Naive thymus-derived CD8-positive, alpha-beta T cell (primary cell): ENCODE data around the gene PAGE4. TPM values are rescaled to one million over a fixed set of nuclear protein-coding genes. Genes with fewer than 3 reads are reported as not detected.

ENCODE experiments used
- ATAC-seq, 2 donors: fragments of 150-1000 bp; cut with Tn5 transposase in 1 of 2; sonication (Bioruptor Pico), chemical (Tn5 transposase) in 1 of 2; 1 replicate in 1 of 2; 2 replicates in 1 of 2; pipeline ENCODE4 v1.10.0; 2021; ENCODE audit warnings: mild to moderate bottlenecking in 2 of 2, moderate library complexity in 2 of 2
- POLR2A ChIA-PET: fragments of 350-600 bp; sonication (Branson Sonifier 250); formaldehyde crosslinking; loops from one replicate; lab custom pipeline; 2021; ENCODE audit warnings: antibody characterized with exemption; lab: Charles Lee
- DNase-seq, 10 donors: peaks; one replicate each; pipeline versions ENCODE4 v3.0.0 to v3.0.0-alpha.2; 2020 to 2022
- H3K27ac Mint-ChIP-seq, 10 donors: one replicate each; pipeline ENCODE4 v1.8.0; 2020 to 2022; ENCODE audit warnings: mild to moderate bottlenecking in 10 of 10, mixed read lengths in 10 of 10, moderate library complexity in 4 of 10, inconsistent platforms in 1 of 10
- H3K27me3 Mint-ChIP-seq, 5 donors: one replicate each; pipeline ENCODE4 v1.8.0; 2021 to 2022; ENCODE audit warnings: mixed read lengths in 5 of 5
- H3K36me3 Mint-ChIP-seq, 3 donors: one replicate each; pipeline ENCODE4 v1.8.0; 2020 to 2022; ENCODE audit warnings: mixed read lengths in 3 of 3, mild to moderate bottlenecking in 2 of 3, inconsistent platforms in 1 of 3
- H3K4me1 Mint-ChIP-seq, 4 donors: one replicate each; pipeline ENCODE4 v1.8.0; 2021 to 2022; ENCODE audit warnings: mixed read lengths in 4 of 4
- H3K4me3 Mint-ChIP-seq, 10 donors: one replicate each; pipeline ENCODE4 v1.8.0; 2020 to 2022; ENCODE audit warnings: mild to moderate bottlenecking in 10 of 10, mixed read lengths in 10 of 10, moderate library complexity in 6 of 10, inconsistent platforms in 1 of 10
- H3K9me3 Mint-ChIP-seq, 9 donors: one replicate each; pipeline ENCODE4 v1.8.0; 2020 to 2022; ENCODE audit warnings: mixed read lengths in 9 of 9, mild to moderate bottlenecking in 3 of 9, inconsistent platforms in 1 of 9, moderate library complexity in 1 of 9
- polyA plus RNA-seq, 3 donors: library from polyadenylated mRNA; unstranded; fragments of 300-500 nt; fragmentation: Illumina TruSeq; gene quantifications; one replicate each; pipeline ENCODE4 v1.2.3, GENCODE V29; 2021
- total RNA-seq, 8 experiments: library from RNA in 2 of 8; stranded (reverse) in 2 of 8; gene quantifications; one replicate each; pipeline ENCODE4 v1.2.3 and lab custom pipeline; 2021 to 2026

The PAGE4 gene
- total and polyA plus RNA-seq, 5 experiments from 2014 or later, result not detected

DNA sequence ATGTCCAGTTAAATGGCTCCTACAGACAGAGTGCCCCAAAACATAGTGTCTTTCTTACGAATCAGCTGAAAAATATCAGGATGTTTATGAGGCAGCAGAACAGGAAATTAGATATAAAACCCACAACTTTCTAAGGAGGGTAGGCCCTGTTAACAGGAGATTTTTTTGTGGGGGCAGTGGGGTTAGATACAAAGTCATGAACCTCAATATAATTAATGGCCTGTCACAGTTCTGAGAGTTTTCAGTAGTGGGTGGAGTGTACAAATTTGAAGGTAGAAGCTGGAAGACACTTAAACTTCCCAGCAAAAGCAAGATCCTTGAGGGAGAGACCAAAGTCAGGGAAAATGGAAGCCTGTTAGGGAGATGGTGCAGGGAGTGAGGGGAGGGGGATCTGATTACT lies 17.4 kb downstream of the PAGE4 start:
- peaks cover 0 to 10% (median 2%) of the 10 kb centered on the region in 5 donors for H3K27me3 Mint-ChIP-seq
- H3K36me3 Mint-ChIP-seq, result no peaks in the 10 kb centered on the region
- H3K9me3 Mint-ChIP-seq, result peaks cover 0 to 1% (median 0%) of the 10 kb centered on the region in 9 donors
- POLR2A ChIA-PET, result no interaction called here
- H3K4me3 Mint-ChIP-seq, result no peak overlapping the region
- DNase-seq (no peak), ATAC-seq (no peak)
- H3K4me1 Mint-ChIP-seq, result no peaks in the 10 kb centered on the region
- no peak overlapping the region for H3K27ac Mint-ChIP-seq

DNA sequence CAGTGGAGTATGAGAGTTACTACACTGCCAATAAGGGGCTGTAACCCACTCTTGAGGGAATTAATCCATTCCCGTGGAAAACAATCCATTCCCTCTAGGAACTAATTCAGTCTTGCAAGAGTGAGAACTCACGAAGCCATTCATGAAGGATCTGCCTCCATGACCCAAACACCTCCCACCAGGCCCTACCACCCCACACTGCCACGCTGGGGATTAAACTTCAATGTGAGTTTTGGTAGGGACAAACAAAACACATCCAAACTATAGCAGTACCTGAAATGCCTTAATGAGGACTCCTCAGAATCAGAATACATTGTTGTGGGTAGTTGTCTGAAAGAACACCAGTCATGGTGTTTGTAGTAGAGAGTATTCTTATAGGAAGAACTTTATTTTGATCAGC lies 19.2 kb downstream of the PAGE4 start:
- ATAC-seq (no peak), DNase-seq (no peak)
- Mint-ChIP-seq H3K27ac (no peak overlapping the region), H3K27me3 (peaks cover 0 to 10% (median 2%) of the 10 kb centered on the region in 5 donors), H3K9me3 (peaks cover 0 to 1% (median 0%) of the 10 kb centered on the region in 9 donors), H3K4me1 (no peaks in the 10 kb centered on the region), H3K36me3 (no peaks in the 10 kb centered on the region), H3K4me3 (no peak overlapping the region)
- POLR2A ChIA-PET, result no interaction called here

DNA sequence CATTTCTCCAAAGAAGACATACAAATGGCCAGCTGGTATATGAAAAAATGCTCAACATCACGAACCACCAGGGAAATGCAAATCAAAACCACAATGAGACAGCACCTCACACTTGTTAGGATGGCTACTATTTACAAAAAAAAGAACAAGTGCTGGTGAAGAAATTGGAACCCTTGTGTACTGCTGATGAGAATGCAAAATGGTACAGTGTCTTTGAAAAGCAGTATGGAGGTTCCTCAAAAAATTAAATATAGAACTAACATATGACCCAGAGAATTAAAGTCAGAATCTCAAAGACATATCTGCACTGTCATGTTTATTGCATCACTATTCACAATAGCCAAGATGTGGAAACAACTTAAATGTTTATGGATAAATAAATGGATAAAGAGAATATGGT lies 20.9 kb downstream of the PAGE4 start:
- no peak overlapping the region for H3K27ac Mint-ChIP-seq
- no peak overlapping the region for H3K4me3 Mint-ChIP-seq
- H3K4me1 Mint-ChIP-seq, result no peaks in the 10 kb centered on the region
- ATAC-seq (no peak), DNase-seq (no peak)
- H3K36me3 Mint-ChIP-seq, result no peaks in the 10 kb centered on the region
- peaks cover 0 to 10% (median 2%) of the 10 kb centered on the region in 5 donors for H3K27me3 Mint-ChIP-seq
- POLR2A ChIA-PET, result no interaction called here
- H3K9me3 Mint-ChIP-seq, result peaks cover 0 to 1% (median 0%) of the 10 kb centered on the region in 9 donors

DNA sequence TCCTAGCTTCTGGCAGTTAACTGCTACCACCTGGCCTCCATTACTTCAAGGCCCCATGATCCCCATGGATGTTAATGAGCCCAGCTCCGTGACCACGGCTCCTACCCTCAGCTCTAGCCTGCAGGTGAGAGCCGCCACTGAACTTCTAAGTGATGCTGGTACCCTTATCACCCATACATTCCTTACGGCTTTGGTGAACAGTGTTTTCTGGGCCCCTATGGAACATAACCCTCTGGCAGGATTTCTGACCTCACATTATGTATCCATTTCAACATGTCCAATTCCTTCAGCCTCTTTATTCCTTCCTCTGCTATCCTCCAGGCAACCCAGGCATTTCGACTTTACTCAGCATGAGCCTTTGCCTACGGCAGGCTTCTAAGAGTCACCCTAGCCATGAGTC lies 24.6 kb downstream of the PAGE4 start:
- DNase-seq (no peak), ATAC-seq (no peak)
- no peak overlapping the region for H3K4me3 Mint-ChIP-seq
- H3K36me3 Mint-ChIP-seq, result no peaks in the 10 kb centered on the region
- no peaks in the 10 kb centered on the region for H3K9me3 Mint-ChIP-seq
- H3K27ac Mint-ChIP-seq, result no peak overlapping the region
- peaks cover 0 to 10% (median 0%) of the 10 kb centered on the region in 5 donors for H3K27me3 Mint-ChIP-seq
- POLR2A ChIA-PET, result no interaction called here
- H3K4me1 Mint-ChIP-seq, result no peaks in the 10 kb centered on the region

DNA sequence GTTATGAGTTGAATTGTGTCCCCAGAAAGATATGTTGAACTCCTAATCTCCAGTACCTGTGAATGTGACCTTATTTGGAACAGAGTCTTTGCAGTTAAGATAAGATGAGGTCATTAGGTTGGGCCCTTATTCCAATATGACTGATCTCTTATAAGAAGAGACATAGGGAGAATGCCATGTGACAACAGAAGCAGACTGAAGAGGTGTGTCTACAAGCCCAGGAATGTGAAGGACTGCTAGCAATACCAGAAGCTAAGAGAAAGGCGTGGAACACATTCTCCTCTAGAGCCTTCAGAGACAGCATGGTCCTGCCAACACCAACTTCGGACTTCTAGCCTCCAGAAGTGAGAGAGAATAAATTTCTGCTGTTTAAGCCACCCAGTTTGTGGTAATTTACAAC lies 27.7 kb downstream of the PAGE4 start:
- Mint-ChIP-seq H3K27ac (no peak overlapping the region), H3K4me1 (peaks cover 0 to 1% (median 0%) of the 10 kb centered on the region in 4 donors), H3K36me3 (no peaks in the 10 kb centered on the region), H3K4me3 (no peak overlapping the region), H3K27me3 (peaks cover 0 to 7% (median 0%) of the 10 kb centered on the region in 5 donors), H3K9me3 (no peaks in the 10 kb centered on the region)
- POLR2A ChIA-PET, result no interaction called here
- DNase-seq (no peak), ATAC-seq (no peak)

DNA sequence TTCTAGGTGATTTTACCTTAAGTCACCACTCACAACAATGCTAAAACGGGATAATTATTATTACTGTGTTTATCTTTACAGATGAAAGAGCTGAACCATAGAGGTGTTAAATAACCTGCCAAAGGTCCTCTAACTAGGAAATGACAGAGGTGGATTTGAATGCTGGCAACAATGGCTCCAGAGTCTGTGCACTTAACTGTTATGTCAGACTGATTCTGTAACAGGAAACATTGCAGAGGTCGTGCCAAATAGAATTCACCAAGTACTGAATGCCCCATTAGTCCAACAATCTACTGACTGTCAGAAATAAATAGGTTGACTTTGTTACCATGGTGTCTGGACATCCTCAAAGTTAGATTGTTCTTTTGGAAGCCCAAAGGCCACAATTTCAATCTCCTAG lies 29.2 kb downstream of the PAGE4 start:
- Mint-ChIP-seq H3K9me3 (no peaks in the 10 kb centered on the region), H3K27me3 (peaks cover 0 to 7% (median 2%) of the 10 kb centered on the region in 5 donors), H3K4me1 (peaks cover 0 to 1% (median 0%) of the 10 kb centered on the region in 4 donors), H3K36me3 (no peaks in the 10 kb centered on the region), H3K4me3 (no peak overlapping the region), H3K27ac (no peak overlapping the region)
- DNase-seq (no peak), ATAC-seq (no peak)
- POLR2A ChIA-PET, result no interaction called here

DNA sequence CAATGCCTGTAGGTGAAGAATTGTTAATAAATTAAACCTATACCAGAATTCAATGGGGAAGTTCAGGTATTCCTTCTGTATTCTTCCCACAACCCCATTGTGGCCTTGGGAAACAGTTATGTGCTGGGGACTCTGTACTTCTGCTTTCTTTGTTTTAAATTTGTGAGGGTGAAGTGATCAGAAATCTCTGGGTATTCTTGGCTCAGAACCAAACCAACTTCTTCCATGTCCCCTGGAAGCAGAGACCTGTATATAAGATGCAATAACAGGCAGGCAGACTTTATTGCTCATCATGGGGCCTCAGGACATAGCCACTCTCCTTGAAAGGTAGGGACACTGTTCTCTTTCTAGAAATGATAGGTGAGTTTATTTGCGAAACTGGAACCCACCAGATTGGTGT lies 30.4 kb downstream of the PAGE4 start:
- Mint-ChIP-seq H3K27ac (no peak overlapping the region), H3K36me3 (no peaks in the 10 kb centered on the region)

DNA sequence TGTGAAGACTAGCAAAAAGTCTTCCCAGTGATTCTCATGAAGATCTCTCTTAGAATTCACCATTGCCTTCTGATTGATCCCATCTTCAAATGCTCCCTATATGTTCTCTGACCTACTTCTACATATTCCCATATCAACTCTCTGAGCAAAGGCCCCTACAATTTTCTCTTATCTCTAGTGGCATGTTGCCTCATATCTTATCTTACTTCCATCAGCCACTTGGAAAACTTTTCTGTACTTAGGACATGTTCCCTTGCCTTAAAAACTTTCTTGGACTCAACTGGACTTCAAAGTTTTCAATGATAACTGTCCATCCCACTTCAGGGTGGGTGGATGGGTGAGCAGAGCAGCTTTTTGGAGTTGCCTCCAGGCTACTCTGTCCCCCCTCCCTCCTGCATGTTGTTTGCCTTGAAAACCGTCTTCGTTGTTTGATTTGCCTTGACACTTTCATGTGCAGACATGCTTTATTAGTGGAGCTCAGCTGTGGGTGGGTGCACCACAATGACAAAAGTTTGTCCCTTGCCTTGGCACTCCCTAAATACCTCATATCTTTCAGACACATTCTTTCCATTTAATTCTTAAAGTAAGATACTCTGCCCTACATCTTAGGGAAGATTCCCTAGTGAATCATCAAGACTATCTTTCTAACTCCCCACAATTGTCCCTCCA lies 31.9 kb downstream of the PAGE4 start:
- H3K27ac Mint-ChIP-seq, result no peak overlapping the region

More for the DNA sequence above, 30.4 kb downstream of the PAGE4 start:
- H3K9me3 Mint-ChIP-seq, result no peaks in the 10 kb centered on the region
- peaks cover 0 to 1% (median 0%) of the 10 kb centered on the region in 4 donors for H3K4me1 Mint-ChIP-seq
- ATAC-seq (no peak), DNase-seq (no peak)
- H3K4me3 Mint-ChIP-seq, result no peak overlapping the region
- H3K27me3 Mint-ChIP-seq, result peaks cover 0 to 7% (median 2%) of the 10 kb centered on the region in 5 donors
- POLR2A ChIA-PET, result no interaction called here

DNA sequence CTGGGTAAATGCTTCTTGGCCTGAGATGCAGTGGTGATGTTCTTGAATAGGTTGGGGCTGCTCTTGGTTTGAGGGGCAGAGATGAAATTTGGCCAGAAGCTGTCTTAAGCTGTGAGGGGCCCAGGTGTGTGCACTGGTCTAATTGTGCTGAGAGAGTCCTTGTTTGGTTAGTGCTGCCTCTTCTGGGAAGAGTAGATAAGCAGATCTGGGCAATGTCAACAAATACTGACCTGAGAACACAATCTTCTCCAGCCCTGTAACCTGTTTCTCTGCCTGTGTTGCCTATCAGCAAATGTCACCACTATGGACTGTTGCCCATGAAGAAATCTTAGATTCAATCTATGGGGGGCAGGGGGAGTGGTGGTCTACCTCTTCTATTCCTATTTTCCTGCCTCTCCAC lies 33.0 kb downstream of the PAGE4 start:
- H3K4me3 Mint-ChIP-seq, result no peak overlapping the region
- peaks cover 0 to 7% (median 2%) of the 10 kb centered on the region in 5 donors for H3K27me3 Mint-ChIP-seq
- H3K4me1 Mint-ChIP-seq, result peaks cover 0 to 3% (median 0%) of the 10 kb centered on the region in 4 donors

More for the DNA sequence above, 31.9 kb downstream of the PAGE4 start:
- Mint-ChIP-seq H3K27me3 (peaks cover 0 to 7% (median 2%) of the 10 kb centered on the region in 5 donors), H3K4me3 (no peak overlapping the region), H3K9me3 (no peaks in the 10 kb centered on the region), H3K4me1 (peaks cover 0 to 3% (median 0%) of the 10 kb centered on the region in 4 donors), H3K36me3 (no peaks in the 10 kb centered on the region)
- DNase-seq, result no peak
- POLR2A ChIA-PET, result no interaction called here
- no peak for ATAC-seq

DNA sequence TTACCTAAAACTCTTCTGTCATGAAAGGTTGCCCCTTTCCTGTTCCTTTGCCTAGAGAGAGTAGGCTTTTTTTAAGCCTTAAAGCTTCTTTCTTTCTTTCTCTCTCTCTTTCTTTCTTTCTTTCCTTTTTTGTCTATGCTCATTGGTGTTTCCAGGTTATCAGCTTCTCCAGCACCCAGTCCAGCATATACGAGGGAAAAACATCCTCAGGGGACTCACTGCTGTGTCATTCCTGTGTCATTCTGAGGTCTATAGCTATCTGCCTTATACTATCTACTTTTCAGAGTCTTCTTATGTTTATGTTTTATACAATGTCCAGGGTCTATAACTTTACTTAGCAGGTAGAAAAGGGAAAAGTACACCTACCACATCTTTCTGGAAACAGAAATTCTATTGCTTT lies 39.6 kb downstream of the PAGE4 start:
- POLR2A ChIA-PET, result no interaction called here
- DNase-seq (no peak), ATAC-seq (no peak)
- Mint-ChIP-seq H3K4me1 (peaks cover 0 to 2% (median 0%) of the 10 kb centered on the region in 4 donors), H3K36me3 (no peaks in the 10 kb centered on the region), H3K27me3 (peaks cover 0 to 10% (median 4%) of the 10 kb centered on the region in 5 donors), H3K4me3 (no peak overlapping the region), H3K27ac (no peak overlapping the region), H3K9me3 (no peaks in the 10 kb centered on the region)

More for the DNA sequence above, 33.0 kb downstream of the PAGE4 start:
- Mint-ChIP-seq H3K9me3 (no peaks in the 10 kb centered on the region), H3K36me3 (no peaks in the 10 kb centered on the region), H3K27ac (peak overlapping the region in 1 of 10 donors; percentile 5)
- DNase-seq (no peak), ATAC-seq (no peak)
- POLR2A ChIA-PET, result no interaction called here

DNA sequence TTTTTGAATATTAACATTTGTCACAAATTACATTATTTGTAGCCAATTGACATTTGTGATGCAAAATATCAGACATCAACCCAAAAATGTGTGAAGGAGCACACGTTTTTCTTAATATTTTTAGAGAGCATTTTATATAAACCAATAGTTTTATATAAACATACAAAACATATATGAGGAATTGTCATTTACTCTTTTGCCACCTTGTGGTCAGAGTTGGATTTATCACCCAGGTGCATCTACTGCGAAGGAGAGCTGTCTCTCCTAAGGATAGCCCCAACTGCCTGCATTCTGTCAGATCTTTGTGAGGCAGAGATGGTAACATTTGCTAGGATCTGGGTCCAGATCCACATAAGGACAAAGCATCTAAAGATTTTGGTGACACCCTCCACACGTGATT lies 47.6 kb downstream of the PAGE4 start:
- no peak for ATAC-seq
- peak in 5 of 10 donors; percentile 6 to 33 (median 23) for DNase-seq
- Mint-ChIP-seq H3K36me3 (peaks cover 0 to 2% (median 0%) of the 10 kb centered on the region in 3 donors), H3K27ac (peak overlapping the region in 6 of 10 donors; percentile 60 to 89 (median 80)), H3K4me1 (peaks cover 3 to 26% (median 17%) of the 10 kb centered on the region in 4 donors), H3K4me3 (peak overlapping the region in 4 of 10 donors; percentile 7 to 75 (median 47)), H3K9me3 (no peaks in the 10 kb centered on the region), H3K27me3 (no peaks in the 10 kb centered on the region)
- POLR2A ChIA-PET, result interaction anchor here (0.5 kb wide), 1 partner anchor 328 kb away, joined by 4 read pairs; the partner anchor contains the start of gene CCNB3

DNA sequence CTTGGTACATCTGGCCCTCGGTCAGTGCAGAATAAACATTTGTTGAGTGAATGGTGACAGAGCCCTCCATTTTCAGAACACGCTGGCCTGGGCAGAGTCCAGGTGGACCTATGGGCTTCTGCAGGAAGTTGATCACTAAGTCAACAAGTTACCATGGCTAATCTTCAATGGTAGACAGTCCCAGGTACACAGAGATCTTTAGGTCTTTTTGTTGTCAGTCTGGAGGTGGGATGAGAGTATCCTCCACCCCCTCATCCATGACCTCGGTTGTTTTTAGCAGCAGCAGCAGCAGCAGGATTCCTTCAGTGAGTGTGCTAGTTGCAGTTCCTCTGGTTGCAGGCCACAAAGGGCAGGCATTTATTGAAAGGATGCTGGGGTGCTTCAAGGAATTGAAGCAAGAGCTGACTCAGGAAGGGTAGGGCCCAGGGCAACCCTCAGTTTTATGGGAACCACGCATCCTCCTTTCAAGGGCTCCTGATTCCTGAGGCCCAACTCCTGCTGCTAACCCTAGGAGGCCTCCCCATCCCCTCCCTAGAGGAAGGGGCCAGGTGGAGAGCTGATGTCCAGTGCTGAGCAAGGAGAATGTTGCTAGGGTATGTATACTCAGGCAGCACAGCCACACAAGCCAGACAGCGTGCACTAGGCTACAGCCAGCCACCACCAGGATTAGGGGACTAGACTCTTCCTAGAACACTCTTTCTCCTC lies 48.4 kb downstream of the PAGE4 start:
- no peaks in the 10 kb centered on the region for H3K27me3 Mint-ChIP-seq
- peaks cover 5 to 31% (median 21%) of the 10 kb centered on the region in 4 donors for H3K4me1 Mint-ChIP-seq
- peaks cover 0 to 2% (median 0%) of the 10 kb centered on the region in 3 donors for H3K36me3 Mint-ChIP-seq
- POLR2A ChIA-PET, result interaction anchor here (0.5 kb wide), 1 partner anchor 327 kb away, joined by 4 read pairs; the partner anchor contains the start of gene CCNB3
- peak overlapping the region in 1 of 10 donors; percentile 14 for H3K4me3 Mint-ChIP-seq
- DNase-seq (no peak), ATAC-seq (no peak)
- H3K9me3 Mint-ChIP-seq, result no peaks in the 10 kb centered on the region
- peak overlapping the region in 7 of 10 donors; percentile 47 to 74 (median 69) for H3K27ac Mint-ChIP-seq
